Measurements from ENCODE around the gene SLC6A20. TPM values are rescaled to one million over a fixed set of nuclear protein-coding genes. Genes with fewer than 3 reads are reported as not detected.

Gene SLC6A20
- total RNA-seq (2022; extraction: Qiagen RNA extraction), result 0.01 to 0.05 TPM (median 0.03 TPM) in 4 of 5 replicates, not detected in the other

GRCh38 chr3:45795882-45796765 is at the start of gene SLC6A20:
Gene SLC6A20, minus strand, starts transcription at chr3:45796536. Its CDS starts 117 bp downstream, at chr3:45796419.

GRCh38 chr3:45841757-45842491 is 45.6 kb upstream of the SLC6A20 start, which contains the start of gene LZTFL1:
Gene LZTFL1, minus strand, starts transcription at chr3:45842119. Its CDS starts 128 bp downstream, at chr3:45841991.

Other genes with a start within 250 kb of the SLC6A20 start
- gene LIMD1, start 201.8 kb downstream of the SLC6A20 start, total RNA-seq (2022; extraction: Qiagen RNA extraction), result 11.3 to 14.7 TPM (median 14.1 TPM) in 5 replicates
- gene SACM1L, start 107.1 kb downstream of the SLC6A20 start, total RNA-seq (2022; extraction: Qiagen RNA extraction), result 12.9 to 18.0 TPM (median 15.5 TPM) in 5 replicates
- 14.6 to 18.3 TPM (median 16.2 TPM) in 5 replicates for gene LZTFL1, start 45.6 kb upstream of the SLC6A20 start, total RNA-seq (2022; extraction: Qiagen RNA extraction)
- 0.03 TPM in 1 of 5 replicates, not detected in the others for gene CCR9, start 90.0 kb upstream of the SLC6A20 start, total RNA-seq (2022; extraction: Qiagen RNA extraction)
- gene CXCR6, start 146.9 kb upstream of the SLC6A20 start, total RNA-seq (2022; extraction: Qiagen RNA extraction), result not detected in 5 replicates
- 4.5 to 6.8 TPM (median 4.7 TPM) in 5 replicates for gene FYCO1, start 199.3 kb upstream of the SLC6A20 start, total RNA-seq (2022; extraction: Qiagen RNA extraction)
- not detected in 5 replicates for gene XCR1, start 230.9 kb upstream of the SLC6A20 start, total RNA-seq (2022; extraction: Qiagen RNA extraction)